Esophagus squamous epithelium (tissue), 4 donors: ENCODE results near the gene FCN1.

Experiments
- CTCF ChIP-seq, 6 experiments: fragments of 450-650 bp in 4 of 6; fragments of 200-600 bp in 2 of 6; sonication (generic) in 2 of 6; IDR thresholded peaks; one replicate each; pipeline ENCODE4 v1.5.1; 2016 to 2019; ENCODE audit warnings: antibody characterized with exemption in 6 of 6, mild to moderate bottlenecking in 4 of 6, moderate library complexity in 4 of 6
- POLR2A ChIP-seq, 4 donors: fragments of 450-650 bp; IDR thresholded peaks; one replicate each; pipeline ENCODE4 v1.6.1; 2017; ENCODE audit warnings: antibody characterized with exemption in 4 of 4, mild to moderate bottlenecking in 4 of 4, moderate library complexity in 3 of 4

DNA sequence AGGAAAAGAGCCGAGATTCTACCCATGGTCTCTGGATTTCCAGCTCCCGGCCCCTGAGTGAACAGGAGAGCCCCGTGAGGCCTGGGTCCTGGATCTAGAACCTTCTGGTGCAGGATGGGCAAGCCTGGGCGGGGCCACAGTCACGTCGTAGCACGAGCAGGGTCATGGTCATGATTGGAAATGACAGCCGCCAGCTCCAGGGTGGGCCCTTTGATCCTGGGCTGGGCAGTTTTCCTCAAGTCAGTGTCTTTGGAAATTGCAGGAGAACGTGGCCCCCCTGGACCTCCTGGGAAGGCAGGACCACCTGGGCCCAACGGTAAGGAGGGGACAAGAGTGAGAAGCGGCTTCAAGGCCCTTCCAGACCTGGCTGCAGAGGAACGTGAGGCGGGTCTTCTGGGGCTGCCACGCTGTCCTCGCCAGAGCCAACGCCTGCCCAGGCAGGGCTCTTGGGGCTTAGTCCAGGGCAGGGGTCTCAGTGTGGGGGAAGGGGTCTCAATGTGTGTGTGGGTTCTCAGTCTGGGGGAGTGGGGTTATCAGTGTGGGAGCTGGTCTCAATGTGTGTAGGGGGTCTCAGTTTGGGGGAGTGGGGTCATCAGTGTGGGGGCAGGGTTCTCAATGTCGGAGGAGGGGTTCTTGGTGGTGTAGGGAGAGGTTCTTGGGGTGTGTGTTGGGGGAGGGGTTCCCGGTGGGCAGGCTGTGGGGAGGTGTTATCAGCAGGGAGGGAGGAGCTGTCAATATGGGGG lies 34.5 kb downstream of the FCN1 start:
- TF ChIP-seq CTCF (IDR thresholded peaks at IDR 0.05) (no peak), POLR2A (IDR thresholded peaks at IDR 0.05) (no peak)
